Esophagus squamous epithelium (tissue), 4 donors: ENCODE results near the gene CPS1.

Experiments
- CTCF ChIP-seq, 6 experiments: fragments of 450-650 bp in 4 of 6; fragments of 200-600 bp in 2 of 6; sonication (generic) in 2 of 6; IDR thresholded peaks; one replicate each; pipeline ENCODE4 v1.5.1; 2016 to 2019; ENCODE audit warnings: antibody characterized with exemption in 6 of 6, mild to moderate bottlenecking in 4 of 6, moderate library complexity in 4 of 6
- POLR2A ChIP-seq, 4 donors: fragments of 450-650 bp; IDR thresholded peaks; one replicate each; pipeline ENCODE4 v1.6.1; 2017; ENCODE audit warnings: antibody characterized with exemption in 4 of 4, mild to moderate bottlenecking in 4 of 4, moderate library complexity in 3 of 4

DNA sequence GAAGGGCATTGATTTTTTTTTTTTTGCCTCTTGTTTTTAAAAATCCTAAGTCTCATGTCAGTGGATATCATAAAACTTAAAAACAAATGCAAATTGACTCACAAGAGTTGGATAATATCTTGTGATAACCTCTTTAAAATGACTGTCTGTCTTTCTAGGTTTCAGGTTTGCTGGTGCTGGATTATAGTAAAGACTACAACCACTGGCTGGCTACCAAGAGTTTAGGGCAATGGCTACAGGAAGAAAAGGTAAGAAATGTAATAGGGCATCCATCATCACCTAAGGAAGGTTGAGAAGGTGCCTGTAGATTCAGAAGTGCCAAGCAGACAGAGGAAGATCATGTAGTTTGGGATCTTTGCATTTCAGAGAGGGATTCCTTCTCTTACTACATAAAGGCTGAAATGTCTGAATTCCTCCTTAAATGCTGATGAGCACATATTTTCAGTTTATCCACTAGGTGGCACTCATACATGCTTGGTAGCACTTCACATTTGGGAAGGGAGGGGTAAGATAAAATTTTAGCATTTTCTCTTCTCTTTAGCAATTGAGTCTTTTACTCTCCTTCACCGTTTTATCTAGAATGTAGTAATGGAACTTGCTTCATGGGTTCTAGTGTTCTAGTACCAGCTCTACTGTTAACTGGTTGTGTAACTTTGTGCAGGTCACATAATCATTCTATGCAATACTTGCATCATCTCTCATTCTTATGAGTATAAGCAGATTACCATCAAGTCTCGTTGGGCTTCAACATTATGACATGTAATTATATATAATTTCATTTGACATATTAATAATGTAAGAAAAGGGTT lies 21.1 kb downstream of the CPS1 start:
- TF ChIP-seq POLR2A (IDR thresholded peaks at IDR 0.05) (no peak), CTCF (IDR thresholded peaks at IDR 0.05) (peak; percentile 8 to 50 (median 34))
